Raji (cell line): ENCODE data around the gene SLC49A3.

Experiments
- POLR2A ChIP-seq: IDR thresholded peaks from 2 replicates; pipeline ENCODE4 v1.6.1; 2011; ENCODE audit warnings: low read depth, low read length, control low read depth; ENCODE audit not compliant: insufficient read depth

The SLC49A3 gene

DNA sequence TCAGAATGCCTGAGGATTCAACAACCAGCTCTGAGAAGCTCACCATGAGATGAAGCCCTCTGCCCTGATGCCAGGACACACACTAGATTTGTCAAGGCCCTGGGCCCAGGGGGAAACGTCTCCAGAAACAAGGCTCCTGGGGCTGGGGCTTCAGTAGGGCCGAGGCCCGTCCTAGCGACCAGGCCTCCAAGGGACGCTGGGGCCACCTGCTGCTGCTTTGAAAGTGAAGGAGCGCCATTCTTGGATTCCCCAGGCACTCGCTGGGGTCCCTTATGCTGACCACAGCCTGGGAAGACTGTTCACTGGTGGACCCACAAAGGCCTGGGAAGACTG lies 39.7 kb downstream of the SLC49A3 start:
- no peak for TF ChIP-seq POLR2A

DNA sequence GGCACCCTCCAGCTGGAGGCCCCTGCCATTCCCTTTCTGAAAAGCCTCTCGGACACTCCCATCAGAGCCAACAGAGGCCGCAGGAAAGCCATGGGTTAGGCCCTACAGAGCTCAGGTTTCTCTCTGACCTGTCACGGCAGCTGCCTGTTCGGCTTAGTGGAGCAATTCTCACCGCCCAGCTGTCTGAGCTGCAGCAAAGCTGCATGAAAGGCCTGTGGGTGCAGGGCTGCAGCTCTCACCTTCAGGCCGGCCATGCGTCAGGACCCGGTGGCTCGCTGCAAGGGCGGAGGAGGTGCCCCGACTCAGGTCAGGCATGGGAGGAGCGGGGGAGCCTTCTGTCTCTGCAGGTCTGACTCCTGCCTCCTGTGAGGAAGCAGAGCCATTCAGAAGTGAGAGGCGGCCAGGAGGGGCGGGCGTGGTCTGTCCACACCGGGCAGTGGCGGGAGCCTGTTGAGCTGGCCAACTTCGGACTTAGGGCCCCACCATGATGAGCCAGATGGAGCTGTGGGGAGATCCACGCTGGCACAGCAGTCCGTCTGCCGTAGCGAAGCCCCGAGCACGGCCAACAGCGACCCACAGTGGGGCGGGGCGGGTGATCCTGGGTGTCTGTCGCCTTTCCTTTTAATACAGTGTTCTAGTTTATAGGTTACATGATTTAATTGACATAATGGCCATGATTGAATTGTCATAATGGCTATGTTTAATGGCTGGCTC lies 40.2 kb downstream of the SLC49A3 start:
- no peak for TF ChIP-seq POLR2A

DNA sequence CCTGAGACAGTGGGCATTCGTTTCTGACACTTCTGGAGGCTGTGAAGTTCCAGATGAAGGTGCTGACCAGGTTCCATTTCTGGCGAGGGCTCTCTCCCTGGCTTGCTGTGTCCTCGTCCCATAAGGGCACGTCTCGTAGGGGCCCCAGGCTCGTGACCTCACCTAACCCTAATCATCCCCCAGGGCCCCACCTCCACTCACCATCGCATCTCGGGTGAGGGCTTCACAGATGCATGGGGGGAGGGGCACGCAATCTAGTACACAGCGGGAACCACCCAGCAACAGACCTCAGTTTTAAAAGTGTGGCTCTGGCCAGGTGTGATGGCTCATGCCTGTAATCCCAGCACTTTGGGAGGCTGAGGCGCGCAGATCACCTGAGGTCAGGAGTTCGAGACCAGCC lies 41.5 kb downstream of the SLC49A3 start:
- TF ChIP-seq POLR2A, result no peak

DNA sequence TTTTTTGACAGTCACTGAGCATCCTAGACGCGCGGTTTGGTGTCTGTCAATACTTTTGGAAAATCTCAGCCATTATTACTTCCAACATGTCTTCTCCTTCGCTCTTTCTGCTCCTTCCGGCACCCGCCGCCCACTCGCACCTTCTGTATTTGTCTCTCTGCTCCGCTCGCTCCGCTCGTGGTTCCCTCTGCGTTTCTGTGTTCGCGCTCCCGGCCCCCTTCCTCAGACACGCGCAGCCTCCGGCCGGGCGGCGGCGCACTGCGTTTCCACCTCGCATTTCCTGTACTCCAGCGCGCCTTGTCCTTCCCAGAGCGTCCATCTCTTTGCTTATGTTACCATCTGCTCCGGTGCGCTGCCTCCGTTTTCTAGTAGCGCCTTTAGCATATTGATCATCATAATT lies 42.5 kb downstream of the SLC49A3 start:
- TF ChIP-seq POLR2A, result no peak

DNA sequence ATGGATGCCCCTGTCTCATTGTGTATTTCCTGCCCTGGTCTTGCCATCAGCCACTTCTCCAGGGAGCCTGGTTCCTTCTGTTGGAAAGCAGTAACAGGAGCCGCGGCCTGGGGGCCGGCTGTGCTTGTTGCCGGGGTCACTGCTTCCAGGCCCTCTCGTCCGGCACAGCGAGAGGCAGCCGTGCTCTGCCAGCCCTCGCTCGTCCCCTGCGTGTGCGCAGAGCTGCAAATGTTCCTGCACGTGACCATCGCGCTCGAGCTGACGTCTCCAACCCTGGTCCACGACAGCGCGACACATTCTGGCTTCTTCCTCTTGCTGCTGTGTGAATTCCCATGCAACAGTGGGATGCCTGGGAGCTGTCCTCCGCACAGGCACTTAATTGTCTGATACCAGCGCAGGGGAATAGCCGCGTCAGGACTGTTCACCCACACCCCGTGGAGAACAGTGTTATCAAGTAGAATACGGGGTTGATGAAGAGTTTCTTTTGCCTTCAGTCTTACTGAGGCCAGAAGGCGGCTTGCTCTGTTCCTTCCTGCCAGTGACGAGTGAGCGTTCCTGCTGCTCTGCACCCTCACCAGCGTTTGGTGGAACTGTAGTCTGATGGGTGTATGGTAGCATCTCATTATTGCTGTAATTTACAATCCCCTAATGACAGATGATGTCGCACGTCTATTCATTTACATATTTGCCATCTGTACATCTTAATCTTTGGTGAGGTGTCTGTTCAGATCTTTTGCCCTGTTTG lies 51.2 kb downstream of the SLC49A3 start:
- no peak for TF ChIP-seq POLR2A

DNA sequence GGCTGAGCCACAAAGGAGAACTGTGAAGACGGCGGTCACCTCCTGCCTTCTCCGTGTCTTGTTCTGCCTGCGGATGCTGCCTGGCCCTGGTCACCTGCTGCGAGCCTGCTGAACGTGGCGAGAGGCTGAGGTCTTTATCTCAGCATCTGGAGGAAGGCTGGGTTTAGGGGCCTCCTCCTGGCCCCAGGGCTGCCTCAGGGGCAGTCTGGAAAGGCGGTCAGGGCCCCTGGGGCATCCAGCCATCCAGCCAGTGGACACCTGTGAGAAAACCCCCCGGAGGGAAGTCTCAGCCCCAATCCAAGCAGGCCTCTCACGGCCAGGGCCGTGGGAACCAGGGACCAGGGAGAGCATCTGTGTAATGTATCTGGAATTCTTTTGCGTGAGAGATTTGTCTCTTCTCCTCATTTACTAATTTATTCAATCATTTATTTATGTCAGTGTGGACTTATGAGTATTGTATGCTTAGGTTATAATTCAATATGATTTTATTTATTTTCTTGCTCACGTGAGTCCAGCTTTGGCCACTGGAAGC lies 52.3 kb downstream of the SLC49A3 start:
- no peak for TF ChIP-seq POLR2A

DNA sequence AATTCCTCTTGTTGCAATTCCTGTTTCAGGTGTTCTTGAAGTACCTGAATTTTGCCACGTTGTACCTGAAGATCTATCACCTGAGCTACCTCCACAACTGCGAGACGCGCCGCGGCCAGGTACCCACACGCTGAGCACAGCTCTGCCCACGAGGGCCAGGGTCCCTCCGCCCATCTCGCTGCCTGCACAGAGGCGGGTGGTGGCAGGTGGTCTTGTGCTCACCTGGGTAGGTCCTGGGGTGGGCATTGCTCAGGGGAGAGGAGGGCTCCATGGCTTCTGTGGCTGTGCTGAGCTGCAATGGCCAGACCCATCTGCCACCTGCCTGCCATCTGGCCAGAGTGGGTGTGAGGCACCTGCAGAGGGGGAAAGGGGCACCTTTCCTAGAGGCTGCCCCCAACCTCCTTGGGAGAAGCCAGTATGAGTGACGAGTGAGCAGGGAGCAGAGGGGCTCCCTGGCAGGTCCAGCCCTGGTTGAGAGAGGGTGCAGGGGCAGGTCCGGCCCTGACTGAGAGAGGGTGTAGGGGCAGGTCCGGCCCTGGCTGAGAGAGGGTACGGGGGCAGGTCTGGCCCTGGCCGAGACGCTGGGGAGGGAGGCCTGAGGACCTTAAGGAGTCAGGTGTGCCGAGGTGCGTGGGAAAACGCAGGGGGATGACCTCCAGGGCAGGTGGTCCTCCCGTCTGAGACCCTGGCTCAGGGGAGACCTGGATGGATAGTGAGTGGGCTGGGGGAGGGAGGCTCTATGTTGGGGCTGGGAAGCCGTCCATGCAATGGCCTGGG lies 52.9 kb downstream of the SLC49A3 start:
- no peak for TF ChIP-seq POLR2A

DNA sequence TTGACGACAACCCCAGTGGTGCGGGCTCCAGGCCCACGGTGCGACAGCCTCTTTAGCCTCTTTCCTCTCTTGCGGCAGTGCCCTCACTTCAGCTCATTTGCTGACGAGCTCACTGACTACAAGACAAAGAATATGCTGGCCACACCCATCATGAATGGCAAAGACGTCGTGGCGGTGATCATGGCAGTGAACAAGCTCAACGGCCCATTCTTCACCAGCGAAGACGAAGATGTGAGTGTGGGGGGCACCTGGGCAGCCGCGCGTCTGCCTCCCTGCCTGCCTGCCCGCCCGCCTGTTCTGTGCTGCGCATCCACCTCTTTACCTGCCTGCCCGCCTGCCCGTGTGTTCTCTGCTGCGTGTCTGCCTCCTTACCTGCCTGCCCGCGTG lies 54.4 kb downstream of the SLC49A3 start:
- no peak for TF ChIP-seq POLR2A

DNA sequence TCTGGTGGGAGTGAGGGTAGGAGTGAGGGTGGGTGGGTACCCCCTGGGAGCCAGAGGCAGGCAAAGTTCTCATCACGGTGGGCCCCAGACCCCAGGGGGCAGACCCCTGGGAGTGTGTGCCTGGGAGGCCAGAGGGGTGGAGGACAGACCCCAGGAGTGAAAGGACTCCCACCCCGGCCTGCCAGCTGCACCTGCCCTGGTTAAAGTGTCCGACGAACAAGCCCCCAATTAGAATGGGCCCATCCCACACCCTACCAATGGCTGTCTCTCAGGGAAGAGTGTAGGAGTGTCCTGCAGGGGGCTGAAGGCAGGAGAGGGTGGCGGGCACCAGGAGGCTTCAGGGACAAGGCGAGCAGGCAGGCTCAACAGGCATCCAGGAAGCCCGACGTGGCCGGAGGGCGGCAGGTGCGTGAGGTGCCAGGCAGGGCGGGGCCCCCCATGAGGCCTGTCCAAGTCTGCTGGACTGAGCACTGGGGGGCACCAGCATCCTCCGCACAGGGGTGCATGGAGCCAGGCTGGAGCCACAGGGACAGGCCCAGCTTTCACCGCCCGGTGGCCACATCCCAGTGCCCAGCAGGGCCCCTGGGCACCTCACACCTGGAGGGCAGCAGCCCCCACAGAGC lies 54.9 kb downstream of the SLC49A3 start:
- TF ChIP-seq POLR2A, result no peak

DNA sequence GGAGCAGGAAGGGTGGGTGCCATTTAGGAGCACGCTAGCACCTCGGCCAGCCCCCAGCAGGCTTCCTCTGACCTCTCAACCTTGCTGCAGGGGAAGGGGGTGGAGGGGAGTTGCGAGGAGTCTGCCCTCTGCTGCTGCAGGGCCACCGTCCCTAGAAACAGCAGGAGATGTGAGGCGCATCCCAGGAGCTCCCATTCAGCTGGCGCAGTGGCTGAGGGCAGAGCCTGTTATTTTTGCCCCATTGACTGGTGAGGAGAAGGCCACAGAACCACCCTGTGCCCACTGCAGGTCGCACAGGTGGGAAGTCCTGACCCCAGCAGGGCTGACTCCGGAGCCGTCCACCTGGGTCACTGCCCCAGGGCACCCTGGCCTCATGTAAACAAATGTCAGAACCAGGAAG lies 55.5 kb downstream of the SLC49A3 start:
- no peak for TF ChIP-seq POLR2A

DNA sequence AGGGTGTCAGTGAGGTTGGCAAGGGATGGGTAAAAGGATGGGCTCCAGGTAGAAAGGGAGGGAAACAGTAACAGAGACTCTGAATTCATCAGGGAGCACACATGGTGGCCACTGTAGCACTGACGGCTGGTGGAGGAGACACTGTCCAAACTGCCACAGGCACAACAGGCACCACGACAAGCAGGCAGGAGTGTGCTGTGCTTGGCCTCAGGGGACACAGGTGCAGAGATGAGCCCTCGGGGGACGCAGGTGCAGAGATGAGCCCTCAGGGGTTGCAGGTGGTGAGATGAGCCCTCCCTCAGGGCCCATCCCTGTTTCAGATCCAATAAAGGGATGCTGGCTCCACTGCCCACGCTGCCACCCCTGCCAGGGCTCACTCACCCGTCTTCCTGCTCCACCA lies 56.0 kb downstream of the SLC49A3 start:
- TF ChIP-seq POLR2A, result no peak

DNA sequence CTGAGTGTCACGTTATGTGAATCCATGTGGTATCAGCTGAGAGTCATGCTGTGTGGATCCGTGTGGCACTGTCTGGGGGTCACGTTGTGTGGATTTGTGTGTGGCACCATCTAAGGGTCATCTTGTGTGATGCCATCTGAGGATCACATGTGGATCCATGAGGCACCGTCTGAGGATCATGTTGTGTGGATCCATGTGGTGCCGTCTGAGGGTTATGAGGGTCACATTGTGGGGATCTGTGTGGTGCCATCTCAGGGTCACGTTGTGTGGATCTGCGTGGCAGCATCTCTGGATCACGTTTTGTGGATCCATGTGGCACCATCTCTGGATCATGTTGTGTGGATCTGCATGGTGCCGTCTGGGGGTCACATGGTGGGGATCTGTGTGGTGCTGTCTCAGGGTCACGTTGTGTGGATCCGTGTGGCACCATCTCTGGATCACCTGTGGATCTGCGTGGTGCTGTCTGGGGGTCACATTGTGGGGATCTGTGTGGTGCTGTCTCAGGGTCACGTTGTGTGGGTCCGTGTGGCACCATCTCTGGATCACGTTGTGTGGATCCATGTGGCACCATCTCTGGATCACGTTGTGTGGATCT lies 56.7 kb downstream of the SLC49A3 start:
- no peak for TF ChIP-seq POLR2A
